Measurements from ENCODE around the gene ZNHIT3.

- TF ChIP-seq CTCF (IDR thresholded peaks at IDR 0.05) (no peak), POLR2A (IDR thresholded peaks at IDR 0.05) (no peak)
Measured at GRCh38 chr17:36493956-36494355, 7.5 kb downstream of the ZNHIT3 start.

Measured in thyroid gland (tissue), 4 donors.